AG10803 (cell line): ENCODE results near the gene CAMK1D.

Source experiments
- DNase-seq: peaks from one replicate; pipeline ENCODE4 v3.0.0; 2010; ENCODE audit warnings: low read depth
- H3K4me3 ChIP-seq: 2 replicates; pipeline ENCODE4 v1.5.1; 2011; ENCODE audit warnings: mild to moderate bottlenecking, low read length, control low read depth
- TF ChIP-seq, protein P1 (sequence below): conservative IDR thresholded peaks from 2 replicates; pipeline ENCODE4 v1.5.1; 2011; ENCODE audit warnings: mild to moderate bottlenecking, low read length, control low read depth, inconsistent platforms

CAMK1D gene

DNA sequence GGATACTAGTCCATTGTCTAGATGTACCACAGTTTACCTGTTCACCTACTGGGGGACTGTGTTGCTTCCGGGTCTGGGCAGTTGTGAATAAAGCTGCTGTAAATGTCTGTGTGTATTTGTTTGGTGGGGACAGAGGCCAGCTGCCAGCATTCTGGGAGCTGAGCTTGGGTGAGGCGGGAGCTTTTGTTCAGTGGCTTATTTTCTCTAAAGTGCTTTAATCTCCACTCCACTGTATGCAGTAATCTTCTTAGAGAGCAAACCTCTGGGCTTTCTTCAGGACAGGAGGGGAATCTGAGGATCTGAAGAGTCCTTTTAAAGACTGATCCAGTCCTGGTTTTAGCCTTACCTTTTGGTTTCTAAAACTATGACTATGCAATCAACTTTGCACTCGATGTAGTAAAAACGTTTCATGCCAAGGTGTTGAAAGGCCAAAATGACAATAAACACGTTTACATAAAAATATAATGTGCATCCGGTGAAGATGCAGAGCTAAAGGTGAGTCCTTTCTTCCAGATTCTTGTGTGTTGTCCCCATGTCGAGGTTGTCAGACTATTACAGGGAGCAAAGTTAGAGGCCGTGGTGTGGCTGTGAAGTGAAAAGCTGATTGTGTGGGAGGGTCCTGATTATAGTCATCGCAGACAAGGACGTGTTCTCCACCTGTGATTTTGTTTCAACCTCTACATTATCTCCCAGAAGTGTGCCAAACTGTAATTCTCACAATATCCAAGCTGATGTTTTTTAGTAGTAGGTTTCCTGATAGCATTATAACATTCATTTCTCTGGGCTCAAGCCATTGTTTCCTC lies 279.8 kb downstream of the CAMK1D start:
- TF ChIP-seq, protein P1, sequence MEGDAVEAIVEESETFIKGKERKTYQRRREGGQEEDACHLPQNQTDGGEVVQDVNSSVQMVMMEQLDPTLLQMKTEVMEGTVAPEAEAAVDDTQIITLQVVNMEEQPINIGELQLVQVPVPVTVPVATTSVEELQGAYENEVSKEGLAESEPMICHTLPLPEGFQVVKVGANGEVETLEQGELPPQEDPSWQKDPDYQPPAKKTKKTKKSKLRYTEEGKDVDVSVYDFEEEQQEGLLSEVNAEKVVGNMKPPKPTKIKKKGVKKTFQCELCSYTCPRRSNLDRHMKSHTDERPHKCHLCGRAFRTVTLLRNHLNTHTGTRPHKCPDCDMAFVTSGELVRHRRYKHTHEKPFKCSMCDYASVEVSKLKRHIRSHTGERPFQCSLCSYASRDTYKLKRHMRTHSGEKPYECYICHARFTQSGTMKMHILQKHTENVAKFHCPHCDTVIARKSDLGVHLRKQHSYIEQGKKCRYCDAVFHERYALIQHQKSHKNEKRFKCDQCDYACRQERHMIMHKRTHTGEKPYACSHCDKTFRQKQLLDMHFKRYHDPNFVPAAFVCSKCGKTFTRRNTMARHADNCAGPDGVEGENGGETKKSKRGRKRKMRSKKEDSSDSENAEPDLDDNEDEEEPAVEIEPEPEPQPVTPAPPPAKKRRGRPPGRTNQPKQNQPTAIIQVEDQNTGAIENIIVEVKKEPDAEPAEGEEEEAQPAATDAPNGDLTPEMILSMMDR = no peak
- H3K4me3 ChIP-seq = no peak overlapping the region
- DNase-seq = no peak

GRCh38 chr10:12629767-12630165 lies 280.4 kb downstream of the CAMK1D start:
- no peak for DNase-seq
- H3K4me3 ChIP-seq = no peak overlapping the region
- TF ChIP-seq, protein P1 = no peak

GRCh38 chr10:12631216-12631615 lies 281.9 kb downstream of the CAMK1D start:
- H3K4me3 ChIP-seq = no peak overlapping the region
- peak; percentile 8 for DNase-seq
- TF ChIP-seq, protein P1 = no peak

GRCh38 chr10:12631787-12632562 lies 282.6 kb downstream of the CAMK1D start:
- H3K4me3 ChIP-seq = no peak overlapping the region
- TF ChIP-seq, protein P1 = no peak
- no peak for DNase-seq

- no peak for DNase-seq
- TF ChIP-seq, protein P1 = no peak
- H3K4me3 ChIP-seq = no peak overlapping the region
Measured at GRCh38 chr10:12633776-12634620, 284.7 kb downstream of the CAMK1D start.

GRCh38 chr10:12634621-12634931 lies 285.2 kb downstream of the CAMK1D start:
- H3K4me3 ChIP-seq = no peak overlapping the region
- no peak for DNase-seq
- TF ChIP-seq, protein P1 = no peak
